Measurements from ENCODE around the gene KLHDC10. TPM values are rescaled to one million over a fixed set of nuclear protein-coding genes. Genes with fewer than 3 reads are reported as not detected.
A peak's percentile ranks its signal among the peaks of the same experiment; 100 is the strongest.

KLHDC10 gene
- total RNA-seq, 1 donor from 2014 or later, result 43.6 TPM

GRCh38 chr7:130146693-130147405 lies 76.5 kb downstream of the KLHDC10 start:
- peaks cover 30% of the 10 kb centered on the region for H3K4me1 Mint-ChIP-seq (ENCODE audit: unreplicated experiment)
- no peaks in the 10 kb centered on the region for H3K27me3 Mint-ChIP-seq
- peak; percentile 27 for DNase-seq (ENCODE audit: extremely low spot score, unreplicated experiment)
- H3K9me3 Mint-ChIP-seq, result no peaks in the 10 kb centered on the region
- H3K27ac Mint-ChIP-seq, result no peak overlapping the region
- TF ChIP-seq, protein P1, sequence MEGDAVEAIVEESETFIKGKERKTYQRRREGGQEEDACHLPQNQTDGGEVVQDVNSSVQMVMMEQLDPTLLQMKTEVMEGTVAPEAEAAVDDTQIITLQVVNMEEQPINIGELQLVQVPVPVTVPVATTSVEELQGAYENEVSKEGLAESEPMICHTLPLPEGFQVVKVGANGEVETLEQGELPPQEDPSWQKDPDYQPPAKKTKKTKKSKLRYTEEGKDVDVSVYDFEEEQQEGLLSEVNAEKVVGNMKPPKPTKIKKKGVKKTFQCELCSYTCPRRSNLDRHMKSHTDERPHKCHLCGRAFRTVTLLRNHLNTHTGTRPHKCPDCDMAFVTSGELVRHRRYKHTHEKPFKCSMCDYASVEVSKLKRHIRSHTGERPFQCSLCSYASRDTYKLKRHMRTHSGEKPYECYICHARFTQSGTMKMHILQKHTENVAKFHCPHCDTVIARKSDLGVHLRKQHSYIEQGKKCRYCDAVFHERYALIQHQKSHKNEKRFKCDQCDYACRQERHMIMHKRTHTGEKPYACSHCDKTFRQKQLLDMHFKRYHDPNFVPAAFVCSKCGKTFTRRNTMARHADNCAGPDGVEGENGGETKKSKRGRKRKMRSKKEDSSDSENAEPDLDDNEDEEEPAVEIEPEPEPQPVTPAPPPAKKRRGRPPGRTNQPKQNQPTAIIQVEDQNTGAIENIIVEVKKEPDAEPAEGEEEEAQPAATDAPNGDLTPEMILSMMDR (conservative IDR thresholded peaks at IDR 0.05), result no peak
- H3K36me3 Mint-ChIP-seq, result no peaks in the 10 kb centered on the region
- no peak overlapping the region for H3K4me3 Mint-ChIP-seq

DNA sequence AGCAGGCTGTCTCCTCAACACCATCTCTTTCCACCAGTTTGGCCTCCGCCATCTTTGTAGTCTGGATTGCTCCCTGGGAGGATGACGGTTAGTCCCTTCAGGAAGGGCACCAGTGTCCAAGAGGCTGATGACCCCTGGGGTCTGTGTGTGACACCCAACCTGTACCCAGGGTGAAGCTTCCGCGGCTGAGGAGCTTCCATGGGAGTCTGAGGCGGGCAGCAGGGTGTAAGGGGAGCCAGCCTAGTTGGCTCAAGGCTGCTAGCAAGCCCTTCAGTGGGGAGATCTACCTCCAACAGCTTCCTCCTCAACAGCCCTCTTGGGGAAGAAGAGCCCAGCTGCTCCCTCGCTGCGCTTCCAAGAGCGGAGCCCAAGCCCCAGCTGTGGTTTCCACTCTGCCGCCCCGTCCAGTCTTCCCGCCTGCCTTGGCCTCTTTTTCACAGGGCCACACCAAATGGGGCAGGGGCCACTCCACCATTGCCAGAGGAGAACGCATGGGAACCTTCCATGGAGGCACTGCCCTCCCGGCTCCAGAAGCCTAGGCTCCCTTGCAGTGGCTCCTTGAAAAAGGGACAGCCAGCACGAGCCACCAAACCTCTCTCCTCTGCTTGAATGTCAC lies 77.5 kb downstream of the KLHDC10 start:
- TF ChIP-seq, protein P1 (conservative IDR thresholded peaks at IDR 0.05), result no peak
- Mint-ChIP-seq H3K4me3 (no peak overlapping the region), H3K36me3 (no peaks in the 10 kb centered on the region), H3K9me3 (no peaks in the 10 kb centered on the region), H3K27ac (no peak overlapping the region), H3K4me1 (ENCODE audit: unreplicated experiment) (peaks cover 24% of the 10 kb centered on the region), H3K27me3 (no peaks in the 10 kb centered on the region)
- DNase-seq (ENCODE audit: extremely low spot score, unreplicated experiment), result peak; percentile 60

GRCh38 chr7:130148561-130148960 lies 78.2 kb downstream of the KLHDC10 start:
- Mint-ChIP-seq H3K9me3 (no peaks in the 10 kb centered on the region), H3K36me3 (no peaks in the 10 kb centered on the region), H3K27me3 (no peaks in the 10 kb centered on the region), H3K4me1 (ENCODE audit: unreplicated experiment) (peaks cover 17% of the 10 kb centered on the region), H3K27ac (no peak overlapping the region), H3K4me3 (no peak overlapping the region)
- DNase-seq (ENCODE audit: extremely low spot score, unreplicated experiment), result peak; percentile 29
- TF ChIP-seq, protein P1 (conservative IDR thresholded peaks at IDR 0.05), result no peak

DNA sequence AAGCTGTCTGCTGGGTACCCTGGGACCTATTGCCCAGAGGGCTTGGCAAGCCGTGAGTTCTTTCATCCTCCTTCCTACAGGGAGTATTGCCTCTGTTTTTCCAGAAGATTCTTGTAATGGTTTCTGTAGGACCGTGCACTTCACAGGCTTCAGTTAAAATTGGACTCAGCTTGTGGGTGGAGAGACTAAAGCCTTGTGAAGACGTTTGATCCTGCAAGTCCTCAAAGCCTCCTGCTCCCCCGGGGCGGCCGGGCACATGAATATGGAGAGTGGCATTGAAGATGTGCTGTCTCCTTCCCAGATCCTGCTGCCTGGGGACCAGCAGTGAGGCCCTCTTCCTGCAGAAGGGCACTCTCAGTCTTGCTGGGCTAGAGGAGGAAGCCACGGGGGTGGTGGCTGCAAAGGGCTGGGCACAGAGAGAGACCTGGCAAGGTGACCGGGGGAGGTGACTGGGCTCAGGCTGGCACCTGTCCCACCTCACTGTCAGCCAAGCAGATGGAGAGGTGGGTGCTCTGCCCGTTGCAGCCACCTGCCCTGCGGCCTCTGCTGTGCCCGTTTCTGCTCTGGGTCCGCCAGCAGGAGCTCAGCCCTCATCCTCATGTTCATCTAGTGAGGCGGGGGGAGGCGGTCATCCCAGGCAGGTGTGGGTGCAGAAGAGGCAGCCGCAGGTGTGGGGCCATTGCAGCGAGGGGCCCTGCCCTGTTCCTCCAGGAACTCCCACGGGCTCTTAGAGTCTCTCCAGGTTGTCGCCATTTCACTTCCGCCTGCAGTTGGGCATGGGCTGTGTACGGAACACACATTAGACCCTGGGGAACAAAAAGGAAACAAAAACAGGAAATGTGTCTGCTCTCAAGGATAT lies 79.2 kb downstream of the KLHDC10 start:
- H3K4me3 Mint-ChIP-seq, result no peak overlapping the region
- no peak overlapping the region for H3K27ac Mint-ChIP-seq
- peaks cover 13% of the 10 kb centered on the region for H3K4me1 Mint-ChIP-seq (ENCODE audit: unreplicated experiment)

DNA sequence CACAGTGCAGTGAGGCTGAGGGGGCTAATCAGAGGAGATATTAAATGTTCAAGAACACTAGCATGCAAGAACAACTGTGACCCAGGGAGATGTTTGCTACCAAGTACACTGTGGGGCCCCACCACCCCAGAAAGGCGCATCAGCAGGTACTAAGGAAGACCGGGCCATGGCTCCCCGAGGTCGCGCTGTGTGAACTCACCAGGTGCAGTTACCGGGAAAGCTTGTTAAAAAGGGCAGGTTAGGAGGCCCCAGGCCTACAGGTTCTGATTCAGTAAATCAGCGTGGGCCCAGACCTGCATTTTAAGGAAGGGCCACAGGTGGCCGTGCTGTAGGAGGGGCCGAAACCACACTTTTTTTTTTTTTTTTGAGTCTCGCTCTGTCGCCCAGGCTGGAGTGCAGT lies 80.3 kb downstream of the KLHDC10 start:
- H3K27me3 Mint-ChIP-seq, result no peaks in the 10 kb centered on the region
- H3K36me3 Mint-ChIP-seq, result no peaks in the 10 kb centered on the region
- H3K27ac Mint-ChIP-seq, result no peak overlapping the region
- H3K4me1 Mint-ChIP-seq (ENCODE audit: unreplicated experiment), result peaks cover 4% of the 10 kb centered on the region
- DNase-seq (ENCODE audit: extremely low spot score, unreplicated experiment), result peak; percentile 52
- H3K9me3 Mint-ChIP-seq, result no peaks in the 10 kb centered on the region
- TF ChIP-seq, protein P1 (conservative IDR thresholded peaks at IDR 0.05), result no peak
- no peak overlapping the region for H3K4me3 Mint-ChIP-seq

More for the DNA sequence above, 79.2 kb downstream of the KLHDC10 start:
- TF ChIP-seq, protein P1 (conservative IDR thresholded peaks at IDR 0.05), result no peak
- peak; percentile 62 for DNase-seq (ENCODE audit: extremely low spot score, unreplicated experiment)
- Mint-ChIP-seq H3K9me3 (no peaks in the 10 kb centered on the region), H3K36me3 (no peaks in the 10 kb centered on the region), H3K27me3 (no peaks in the 10 kb centered on the region)
